EH (cell line): ENCODE data around the gene DSEL.
A peak's percentile ranks its signal among the peaks of the same experiment; 100 is the strongest.

Experiments used
- DNase-seq: peaks from one replicate; pipeline ENCODE4 v3.0.0-alpha.2; 2015; ENCODE audit warnings: low read depth

The DSEL gene

DNA sequence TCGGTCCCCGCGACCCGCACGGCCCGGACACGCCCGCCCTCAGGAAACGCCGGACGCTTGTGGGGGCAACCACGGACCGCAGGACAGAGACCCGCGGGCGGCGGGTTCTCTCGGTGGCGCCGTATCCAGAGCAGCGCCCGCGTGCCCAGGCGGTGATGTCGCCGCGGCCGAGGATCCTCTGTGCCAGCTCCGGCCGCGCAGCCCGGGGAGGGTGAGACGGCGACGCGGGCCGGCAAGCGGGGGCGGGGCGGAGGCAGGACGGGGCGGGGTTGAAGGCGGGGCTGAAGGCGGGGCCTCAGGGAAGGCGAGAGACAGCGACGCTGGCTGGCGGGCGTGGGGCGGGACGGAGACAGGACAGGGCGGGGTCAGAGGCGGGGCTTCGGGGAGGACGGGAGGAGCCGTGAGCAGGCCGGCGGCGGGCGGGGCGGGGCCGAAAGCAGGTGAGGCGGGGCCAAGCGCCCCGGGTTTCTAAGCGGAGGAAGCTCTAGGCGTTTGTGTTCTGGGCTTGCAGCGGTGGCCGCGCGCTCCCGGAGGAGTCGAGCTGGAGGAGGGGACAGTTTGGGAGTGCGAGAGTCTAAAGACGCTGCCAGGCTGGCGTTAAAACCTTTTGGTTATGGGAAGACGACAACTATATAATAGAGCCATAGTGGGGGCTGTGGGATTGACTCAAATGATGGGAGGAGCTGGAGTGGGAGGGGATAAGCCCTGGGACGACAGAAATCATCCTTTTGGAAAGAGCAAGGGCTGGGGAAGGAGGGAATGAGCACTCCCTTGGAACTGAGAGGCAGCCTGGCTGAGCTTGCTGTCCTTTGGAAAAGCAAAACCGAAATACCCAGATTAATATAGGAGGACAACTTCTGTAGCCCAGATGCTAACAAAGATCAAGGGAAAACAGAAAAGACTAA is at the start of gene DSEL:
Gene DSEL, minus strand, starts transcription at position 182 of the 905 bp plus-strand sequence. CDS start 2,112 bp downstream, outside the sequence.
- DNase-seq: peak; percentile 96

GRCh38 chr18:67553437-67553836 is 36.9 kb upstream of the DSEL start:
- peak; percentile 31 for DNase-seq

DNA sequence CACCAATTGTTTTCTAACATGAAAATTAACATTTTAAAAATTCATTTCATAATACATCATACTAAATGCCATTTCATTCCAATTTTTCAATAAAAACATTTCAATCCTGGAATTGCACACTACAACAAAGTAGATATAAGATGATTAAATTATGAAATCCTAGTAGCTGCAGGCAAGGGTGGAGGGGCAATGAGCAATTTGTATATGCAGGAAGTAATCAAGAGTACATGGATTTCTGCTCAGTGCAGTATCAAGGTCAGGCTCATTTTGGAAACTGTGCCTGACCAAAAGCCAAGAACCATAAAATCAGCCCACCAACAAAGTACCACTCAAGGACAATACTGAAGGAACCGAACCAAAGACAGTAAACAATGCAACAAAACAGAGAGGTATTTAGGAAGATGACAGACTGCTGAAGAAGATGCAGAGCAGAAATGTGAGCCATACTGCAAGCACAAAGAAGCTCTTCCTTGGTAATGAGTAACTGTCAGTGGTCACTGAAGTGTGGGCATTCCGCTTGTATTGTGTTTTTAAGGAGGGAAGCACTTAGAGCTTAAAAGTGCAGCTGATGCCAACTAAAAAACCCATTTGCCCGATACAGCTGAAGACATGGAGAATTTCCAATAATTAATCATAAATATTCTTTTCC is 34.5 kb upstream of the DSEL start:
- DNase-seq: no peak

- DNase-seq: no peak
Measured at GRCh38 chr18:67549946-67550345, 33.4 kb upstream of the DSEL start.

- peak; percentile 13 for DNase-seq
Measured at GRCh38 chr18:67545681-67546080, 29.2 kb upstream of the DSEL start.

GRCh38 chr18:67540559-67540958 is 24.0 kb upstream of the DSEL start:
- no peak for DNase-seq

GRCh38 chr18:67531929-67532328 is 15.4 kb upstream of the DSEL start:
- no peak for DNase-seq

- peak; percentile 99 for DNase-seq
Measured at GRCh38 chr18:67525328-67526099, 9.0 kb upstream of the DSEL start.

GRCh38 chr18:67520351-67520921 is 3.9 kb upstream of the DSEL start:
- peak; percentile 75 for DNase-seq

DNA sequence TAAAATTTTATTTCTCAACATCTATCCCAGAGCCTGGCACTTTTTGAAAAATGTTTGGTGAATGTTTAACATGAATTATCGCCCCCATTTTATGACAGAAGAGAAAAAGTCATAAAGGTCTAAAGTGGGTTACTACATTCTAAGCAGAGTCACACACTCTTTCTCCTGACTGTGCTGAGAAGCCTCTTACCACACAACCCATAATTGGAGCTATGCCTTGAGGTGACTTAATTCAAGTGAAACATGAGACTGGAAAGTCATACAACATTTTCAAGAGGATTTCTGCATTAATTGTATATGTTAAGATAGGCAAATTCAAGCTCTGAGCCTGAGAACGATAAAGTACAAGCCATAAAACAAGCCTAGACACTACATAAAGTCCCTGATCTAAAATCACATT is 3.1 kb upstream of the DSEL start:
- peak; percentile 64 for DNase-seq

GRCh38 chr18:67518566-67518965 is 2.0 kb upstream of the DSEL start:
- no peak for DNase-seq

DNA sequence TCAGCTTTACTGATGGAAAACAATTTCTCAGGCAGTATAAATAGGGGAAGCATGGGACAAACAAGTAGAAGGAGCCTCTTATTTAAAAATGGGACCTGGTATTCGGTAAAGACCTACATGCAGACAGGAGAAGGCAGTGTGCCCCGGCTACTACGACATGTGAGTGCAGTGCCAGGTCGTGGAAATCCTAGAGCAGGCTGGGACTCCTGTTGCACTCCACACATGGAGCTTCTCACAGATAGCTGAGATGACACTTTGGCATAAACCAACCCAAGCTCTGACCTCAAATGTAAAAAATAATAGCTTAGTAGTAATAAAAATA is 885 bp upstream of the DSEL start:
- DNase-seq: peak; percentile 35

GRCh38 chr18:67515942-67516538 is 480 bp downstream of the DSEL start:
- DNase-seq: peak; percentile 86

- DNase-seq: peak; percentile 41
Measured at GRCh38 chr18:67514901-67515540, 1.5 kb downstream of the DSEL start.

DNA sequence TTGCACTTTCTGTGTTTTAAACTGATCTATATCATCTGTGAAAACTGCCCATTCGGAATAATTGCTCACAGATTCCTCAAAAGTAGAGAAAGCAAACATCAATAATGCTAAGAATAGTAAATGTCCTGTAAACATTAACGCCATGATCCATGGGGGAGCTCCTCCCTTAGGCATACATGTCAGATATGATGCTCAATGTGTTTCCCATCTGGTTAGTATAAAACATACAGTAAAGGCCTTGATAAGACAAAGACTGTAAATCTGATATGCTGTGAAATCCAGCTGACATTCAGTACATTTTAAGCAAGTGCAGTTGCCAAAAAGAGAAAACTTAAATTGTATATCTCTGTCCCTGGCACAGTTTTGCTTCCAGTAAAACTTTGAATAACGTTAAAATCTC is 2.1 kb downstream of the DSEL start:
- peak; percentile 7 for DNase-seq

- peak; percentile 12 for DNase-seq
Measured at GRCh38 chr18:67513280-67513679, 3.2 kb downstream of the DSEL start.

- DNase-seq: no peak
Measured at GRCh38 chr18:67511840-67512239, 4.7 kb downstream of the DSEL start.

DNA sequence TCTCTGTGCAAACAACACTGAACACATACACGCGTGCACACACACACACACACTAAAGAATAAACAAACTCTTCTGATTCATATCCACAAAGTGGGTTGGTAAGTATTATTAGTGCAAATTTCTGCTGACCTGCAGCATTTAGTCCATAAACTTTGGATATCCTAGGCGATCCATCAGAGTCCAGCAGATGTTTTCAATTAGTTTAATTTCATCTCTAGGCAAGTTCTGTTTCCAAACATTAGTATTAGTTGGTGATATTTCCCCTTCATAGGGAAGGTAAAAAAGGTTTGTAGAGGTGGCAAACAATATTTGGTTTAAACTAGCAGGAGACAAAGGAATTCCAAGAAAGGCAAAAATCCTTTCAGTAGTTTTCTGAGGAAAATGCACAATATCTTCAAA is 5.7 kb downstream of the DSEL start:
- DNase-seq: peak; percentile 15

DNA sequence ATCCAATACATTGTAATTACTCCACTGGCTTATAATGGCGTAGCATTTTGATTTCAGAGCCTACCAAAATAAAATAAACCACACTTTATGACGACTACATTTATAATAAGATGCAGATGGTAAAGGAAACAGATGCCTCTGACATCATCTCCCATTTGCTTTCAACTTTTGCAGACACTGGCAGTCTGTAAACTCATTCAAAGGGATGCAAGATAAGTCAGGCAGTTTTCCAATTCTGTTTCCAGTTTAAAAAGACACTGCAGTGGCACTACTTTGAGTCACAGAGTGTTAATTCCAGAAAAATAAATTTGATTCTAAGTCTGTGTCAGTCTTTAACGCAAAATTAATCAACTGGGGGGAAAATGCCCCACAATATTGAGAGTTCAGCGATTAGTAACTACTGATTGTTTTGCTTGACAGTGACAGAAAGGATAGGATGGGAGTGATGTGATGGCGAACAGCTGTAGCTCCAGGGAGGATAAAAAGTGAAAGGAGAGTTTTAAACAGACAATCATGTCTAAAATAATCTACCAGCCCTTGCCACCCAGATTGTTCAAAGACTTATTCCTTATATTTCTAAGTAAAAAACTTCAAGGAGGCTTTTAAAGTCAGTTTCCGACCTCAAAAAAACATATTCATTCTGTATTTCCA is 6.7 kb downstream of the DSEL start:
- DNase-seq: peak; percentile 74

DNA sequence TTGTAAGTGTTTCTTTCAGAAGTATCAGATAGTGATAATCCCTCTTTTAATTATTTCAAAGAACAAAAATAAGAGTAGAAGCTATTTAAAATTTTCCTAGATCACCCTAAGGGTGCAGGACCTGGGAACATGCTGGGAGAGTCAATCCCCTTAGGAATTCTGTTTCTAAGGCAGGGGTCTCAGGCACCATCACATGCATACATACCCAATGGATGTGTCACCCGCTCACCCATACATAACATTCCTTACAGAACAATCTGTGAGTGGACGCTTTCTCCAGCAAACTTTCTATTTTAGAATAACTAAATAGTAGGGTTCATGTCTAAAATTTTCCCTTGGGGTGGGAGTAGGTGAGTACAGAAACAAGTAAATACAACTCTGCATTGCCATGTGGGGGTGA is 8.4 kb downstream of the DSEL start:
- DNase-seq: peak; percentile 38

- DNase-seq: no peak
Measured at GRCh38 chr18:67504739-67505138, 11.8 kb downstream of the DSEL start.
